GM12878 (cell line): ENCODE measurements around the gene VPS26A. TPM values are rescaled to one million over a fixed set of nuclear protein-coding genes. Genes with fewer than 3 reads are reported as not detected.

Experiments used
- ATF7 ChIP-seq: fragments of 450-650 bp; IDR thresholded peaks from 2 replicates; pipeline ENCODE4 v1.6.1; 2016; ENCODE audit warnings: low read depth, mild to moderate bottlenecking
- ESRRA ChIP-seq: IDR thresholded peaks from 2 replicates; pipeline ENCODE4 v1.6.1; 2012; ENCODE audit warnings: mild to moderate bottlenecking, low read length, improper control_type of control experiment
- FOS ChIP-seq: IDR thresholded peaks from 3 replicates; pipeline ENCODE4 v1.6.1; 2011; ENCODE audit warnings: borderline replicate concordance; ENCODE audit not compliant: insufficient read length; ENCODE audit errors: extremely low read depth
- KAT2A ChIP-seq: conservative IDR thresholded peaks from 2 replicates; pipeline ENCODE4 v1.6.1; 2011; ENCODE audit warnings: low read depth, low read length; ENCODE audit not compliant: control insufficient read depth
- LARP7 ChIP-seq: fragments of 450-650 bp; IDR thresholded peaks from 2 replicates; pipeline ENCODE4 v1.6.1; 2017; ENCODE audit warnings: mild to moderate bottlenecking
- MTA2 ChIP-seq: fragments of 450-650 bp; IDR thresholded peaks from 2 replicates; pipeline ENCODE4 v1.6.1; 2016; ENCODE audit warnings: low read depth, mild to moderate bottlenecking, moderate library complexity
- NBN ChIP-seq: fragments of 450-650 bp; IDR thresholded peaks from 2 replicates; pipeline ENCODE4 v1.6.1; 2016
- PAX5 ChIP-seq: IDR thresholded peaks from 2 replicates; pipeline ENCODE4 v1.6.1; 2011; ENCODE audit warnings: low read depth, low read length, borderline replicate concordance
- RCOR1 ChIP-seq: conservative IDR thresholded peaks from 2 replicates; pipeline ENCODE4 v1.6.1; 2012; ENCODE audit warnings: low read depth, low read length, improper control_type of control experiment
- SREBF2 ChIP-seq: IDR thresholded peaks from 2 replicates; pipeline ENCODE4 v1.6.1; 2012; ENCODE audit warnings: mild to moderate bottlenecking, low read length
- TCF3 ChIP-seq: IDR thresholded peaks from 2 replicates; pipeline ENCODE4 v1.6.1; 2012; ENCODE audit warnings: low read depth, mild to moderate bottlenecking, low read length, borderline replicate concordance; ENCODE audit not compliant: insufficient read depth
- WRNIP1 ChIP-seq: IDR thresholded peaks from 2 replicates; pipeline ENCODE4 v1.6.1; 2011; ENCODE audit warnings: low read depth, low read length, improper control_type of control experiment, borderline replicate concordance
- polyA plus RNA-seq, 11 experiments: library from polyadenylated mRNA; depleted of rRNA in 4 of 11; unstranded in 6 of 11; stranded (reverse) in 5 of 11; fragments of >200 nt; fragmentation: Nextera tagmentation in 4 of 11; fragmentation: Illumina TruSeq in 1 of 11; extraction: Ambion mirVana in 4 of 11; extraction: Trizol in 1 of 11; gene quantifications; 1 replicate in 1 of 11; 2 replicates in 10 of 11; pipeline versions ENCODE4 v1.2.1 to v1.2.3, GENCODE V29; 2011 to 2016; ENCODE audit warnings: inconsistent platforms in 2 of 11, missing spikeins in 2 of 11, low read depth in 1 of 11
- total RNA-seq, 4 experiments: library from RNA; depleted of rRNA in 3 of 4; stranded (reverse); fragments of >200 nt in 3 of 4; fragmentation: Illumina TruSeq in 1 of 4; extraction: Trizol in 1 of 4; gene quantifications; 2 replicates each; pipeline versions ENCODE4 v1.2.1 to v1.2.3, GENCODE V29; 2013 to 2021
- TF ChIP-seq, protein P1 (sequence below): fragments of 450-650 bp; IDR thresholded peaks from 2 replicates; pipeline ENCODE4 v1.6.1; 2017; ENCODE audit warnings: mild to moderate bottlenecking, low read depth, inconsistent platforms; ENCODE audit not compliant: poor library complexity, severe bottlenecking
- TF ChIP-seq, protein P2 (sequence below): IDR thresholded peaks from 2 replicates; pipeline ENCODE4 v1.6.1; 2011; ENCODE audit warnings: mild to moderate bottlenecking, low read depth, low read length, moderate library complexity; ENCODE audit not compliant: insufficient replicate concordance
- TF ChIP-seq, protein P3 (sequence below): IDR thresholded peaks from 2 replicates; pipeline ENCODE4 v1.6.1; 2011; ENCODE audit warnings: low read depth, low read length, improper control_type of control experiment, borderline replicate concordance
- TF ChIP-seq, protein P4 (sequence below): fragments of 450-650 bp; IDR thresholded peaks from 2 replicates; pipeline ENCODE4 v1.6.1; 2018; ENCODE audit warnings: mild to moderate bottlenecking, low read depth, moderate library complexity; ENCODE audit not compliant: partially characterized antibody
- TF ChIP-seq, protein P5 (sequence below): IDR thresholded peaks from 2 replicates; pipeline ENCODE4 v1.6.1; 2011; ENCODE audit warnings: borderline replicate concordance, low read depth, mild to moderate bottlenecking, moderate library complexity, mixed read lengths, low read length; ENCODE audit not compliant: insufficient read depth; ENCODE audit errors: extremely low read length
- TF ChIP-seq, protein P6 (sequence below): fragments of 450-650 bp; IDR thresholded peaks from 2 replicates; pipeline ENCODE4 v1.6.1; 2016; ENCODE audit warnings: mild to moderate bottlenecking
- TF ChIP-seq, protein P7 (sequence below): IDR thresholded peaks from 2 replicates; pipeline ENCODE4 v1.6.1; 2012; ENCODE audit warnings: low read depth, low read length, improper control_type of control experiment

VPS26A gene
- total and polyA plus RNA-seq, 10 of the 15 experiments (the other 5 are each of a cell fraction or from before 2014, with no cell fraction given), result 16.8 to 72.3 (median 26.8) TPM

DNA sequence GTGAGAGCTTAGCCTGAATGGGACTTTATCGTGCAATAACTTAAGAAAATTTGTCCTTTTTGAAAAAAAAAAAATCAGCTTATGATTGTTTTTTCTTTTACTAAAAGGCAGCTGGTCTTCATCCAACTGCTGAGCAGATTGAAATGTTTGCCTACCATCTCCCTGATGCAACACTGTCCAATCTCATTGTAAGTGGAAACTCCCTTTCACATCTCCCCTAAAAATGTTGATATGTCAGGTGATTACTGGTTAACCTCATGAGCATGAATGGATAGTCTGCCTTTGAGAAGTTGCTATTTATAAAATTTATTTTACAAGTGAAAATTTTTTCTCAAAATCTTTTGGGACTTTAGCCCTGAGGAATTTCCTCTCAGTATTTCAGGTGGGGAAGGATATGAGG, 78.4 kb downstream of the VPS26A start (continued):
- TF ChIP-seq NBN (no peak), WRNIP1 (no peak), PAX5 (no peak), LARP7 (no peak), TCF3 (no peak), KAT2A (no peak), RCOR1 (no peak), ATF7 (0 out of 2 replicates have a peak, but pooled peaks have one; percentile 28), ESRRA (no peak), SREBF2 (no peak), FOS (no peak), MTA2 (peak; percentile 29; the same call in 1 of the 2 replicates)
- TF ChIP-seq, protein P1, sequence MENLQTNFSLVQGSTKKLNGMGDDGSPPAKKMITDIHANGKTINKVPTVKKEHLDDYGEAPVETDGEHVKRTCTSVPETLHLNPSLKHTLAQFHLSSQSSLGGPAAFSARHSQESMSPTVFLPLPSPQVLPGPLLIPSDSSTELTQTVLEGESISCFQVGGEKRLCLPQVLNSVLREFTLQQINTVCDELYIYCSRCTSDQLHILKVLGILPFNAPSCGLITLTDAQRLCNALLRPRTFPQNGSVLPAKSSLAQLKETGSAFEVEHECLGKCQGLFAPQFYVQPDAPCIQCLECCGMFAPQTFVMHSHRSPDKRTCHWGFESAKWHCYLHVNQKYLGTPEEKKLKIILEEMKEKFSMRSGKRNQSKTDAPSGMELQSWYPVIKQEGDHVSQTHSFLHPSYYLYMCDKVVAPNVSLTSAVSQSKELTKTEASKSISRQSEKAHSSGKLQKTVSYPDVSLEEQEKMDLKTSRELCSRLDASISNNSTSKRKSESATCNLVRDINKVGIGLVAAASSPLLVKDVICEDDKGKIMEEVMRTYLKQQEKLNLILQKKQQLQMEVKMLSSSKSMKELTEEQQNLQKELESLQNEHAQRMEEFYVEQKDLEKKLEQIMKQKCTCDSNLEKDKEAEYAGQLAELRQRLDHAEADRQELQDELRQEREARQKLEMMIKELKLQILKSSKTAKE, result peak; percentile 39
- TF ChIP-seq, protein P2, sequence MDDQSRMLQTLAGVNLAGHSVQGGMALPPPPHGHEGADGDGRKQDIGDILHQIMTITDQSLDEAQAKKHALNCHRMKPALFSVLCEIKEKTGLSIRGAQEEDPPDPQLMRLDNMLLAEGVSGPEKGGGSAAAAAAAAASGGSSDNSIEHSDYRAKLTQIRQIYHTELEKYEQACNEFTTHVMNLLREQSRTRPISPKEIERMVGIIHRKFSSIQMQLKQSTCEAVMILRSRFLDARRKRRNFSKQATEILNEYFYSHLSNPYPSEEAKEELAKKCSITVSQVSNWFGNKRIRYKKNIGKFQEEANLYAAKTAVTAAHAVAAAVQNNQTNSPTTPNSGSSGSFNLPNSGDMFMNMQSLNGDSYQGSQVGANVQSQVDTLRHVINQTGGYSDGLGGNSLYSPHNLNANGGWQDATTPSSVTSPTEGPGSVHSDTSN, result no peak
- TF ChIP-seq, protein P3, sequence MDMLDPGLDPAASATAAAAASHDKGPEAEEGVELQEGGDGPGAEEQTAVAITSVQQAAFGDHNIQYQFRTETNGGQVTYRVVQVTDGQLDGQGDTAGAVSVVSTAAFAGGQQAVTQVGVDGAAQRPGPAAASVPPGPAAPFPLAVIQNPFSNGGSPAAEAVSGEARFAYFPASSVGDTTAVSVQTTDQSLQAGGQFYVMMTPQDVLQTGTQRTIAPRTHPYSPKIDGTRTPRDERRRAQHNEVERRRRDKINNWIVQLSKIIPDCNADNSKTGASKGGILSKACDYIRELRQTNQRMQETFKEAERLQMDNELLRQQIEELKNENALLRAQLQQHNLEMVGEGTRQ, result no peak; the same call in 1 of the 2 replicates
- TF ChIP-seq, protein P4, sequence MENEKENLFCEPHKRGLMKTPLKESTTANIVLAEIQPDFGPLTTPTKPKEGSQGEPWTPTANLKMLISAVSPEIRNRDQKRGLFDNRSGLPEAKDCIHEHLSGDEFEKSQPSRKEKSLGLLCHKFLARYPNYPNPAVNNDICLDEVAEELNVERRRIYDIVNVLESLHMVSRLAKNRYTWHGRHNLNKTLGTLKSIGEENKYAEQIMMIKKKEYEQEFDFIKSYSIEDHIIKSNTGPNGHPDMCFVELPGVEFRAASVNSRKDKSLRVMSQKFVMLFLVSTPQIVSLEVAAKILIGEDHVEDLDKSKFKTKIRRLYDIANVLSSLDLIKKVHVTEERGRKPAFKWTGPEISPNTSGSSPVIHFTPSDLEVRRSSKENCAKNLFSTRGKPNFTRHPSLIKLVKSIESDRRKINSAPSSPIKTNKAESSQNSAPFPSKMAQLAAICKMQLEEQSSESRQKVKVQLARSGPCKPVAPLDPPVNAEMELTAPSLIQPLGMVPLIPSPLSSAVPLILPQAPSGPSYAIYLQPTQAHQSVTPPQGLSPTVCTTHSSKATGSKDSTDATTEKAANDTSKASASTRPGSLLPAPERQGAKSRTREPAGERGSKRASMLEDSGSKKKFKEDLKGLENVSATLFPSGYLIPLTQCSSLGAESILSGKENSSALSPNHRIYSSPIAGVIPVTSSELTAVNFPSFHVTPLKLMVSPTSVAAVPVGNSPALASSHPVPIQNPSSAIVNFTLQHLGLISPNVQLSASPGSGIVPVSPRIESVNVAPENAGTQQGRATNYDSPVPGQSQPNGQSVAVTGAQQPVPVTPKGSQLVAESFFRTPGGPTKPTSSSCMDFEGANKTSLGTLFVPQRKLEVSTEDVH, result no peak
- TF ChIP-seq, protein P5, sequence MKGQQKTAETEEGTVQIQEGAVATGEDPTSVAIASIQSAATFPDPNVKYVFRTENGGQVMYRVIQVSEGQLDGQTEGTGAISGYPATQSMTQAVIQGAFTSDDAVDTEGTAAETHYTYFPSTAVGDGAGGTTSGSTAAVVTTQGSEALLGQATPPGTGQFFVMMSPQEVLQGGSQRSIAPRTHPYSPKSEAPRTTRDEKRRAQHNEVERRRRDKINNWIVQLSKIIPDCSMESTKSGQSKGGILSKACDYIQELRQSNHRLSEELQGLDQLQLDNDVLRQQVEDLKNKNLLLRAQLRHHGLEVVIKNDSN, result no peak
- TF ChIP-seq, protein P6, sequence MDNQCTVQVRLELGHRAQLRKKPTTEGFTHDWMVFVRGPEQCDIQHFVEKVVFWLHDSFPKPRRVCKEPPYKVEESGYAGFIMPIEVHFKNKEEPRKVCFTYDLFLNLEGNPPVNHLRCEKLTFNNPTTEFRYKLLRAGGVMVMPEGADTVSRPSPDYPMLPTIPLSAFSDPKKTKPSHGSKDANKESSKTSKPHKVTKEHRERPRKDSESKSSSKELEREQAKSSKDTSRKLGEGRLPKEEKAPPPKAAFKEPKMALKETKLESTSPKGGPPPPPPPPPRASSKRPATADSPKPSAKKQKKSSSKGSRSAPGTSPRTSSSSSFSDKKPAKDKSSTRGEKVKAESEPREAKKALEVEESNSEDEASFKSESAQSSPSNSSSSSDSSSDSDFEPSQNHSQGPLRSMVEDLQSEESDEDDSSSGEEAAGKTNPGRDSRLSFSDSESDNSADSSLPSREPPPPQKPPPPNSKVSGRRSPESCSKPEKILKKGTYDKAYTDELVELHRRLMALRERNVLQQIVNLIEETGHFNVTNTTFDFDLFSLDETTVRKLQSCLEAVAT, result no peak
- TF ChIP-seq, protein P7, sequence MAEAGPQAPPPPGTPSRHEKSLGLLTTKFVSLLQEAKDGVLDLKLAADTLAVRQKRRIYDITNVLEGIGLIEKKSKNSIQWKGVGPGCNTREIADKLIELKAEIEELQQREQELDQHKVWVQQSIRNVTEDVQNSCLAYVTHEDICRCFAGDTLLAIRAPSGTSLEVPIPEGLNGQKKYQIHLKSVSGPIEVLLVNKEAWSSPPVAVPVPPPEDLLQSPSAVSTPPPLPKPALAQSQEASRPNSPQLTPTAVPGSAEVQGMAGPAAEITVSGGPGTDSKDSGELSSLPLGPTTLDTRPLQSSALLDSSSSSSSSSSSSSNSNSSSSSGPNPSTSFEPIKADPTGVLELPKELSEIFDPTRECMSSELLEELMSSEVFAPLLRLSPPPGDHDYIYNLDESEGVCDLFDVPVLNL, result no peak
